ENCODE measurements around the gene PCBP3.
"Not testable (repeated sequence)": the region's sequence is repeated elsewhere in the genome, so short reads cannot be mapped to it uniquely, and the experiment has no call there.

- not testable (repeated sequence) for TF ChIP-seq NR2C2 (IDR thresholded peaks at IDR 0.05; ENCODE audit: borderline replicate concordance, control insufficient read depth, insufficient read length, low read depth); EED (IDR thresholded peaks at IDR 0.05; ENCODE audit: low read depth); KDM1A (IDR thresholded peaks at IDR 0.05; ENCODE audit: borderline replicate concordance); ZBED1 (IDR thresholded peaks at IDR 0.05; ENCODE audit: borderline replicate concordance); CTCF (IDR thresholded peaks at IDR 0.05 in 2 of 3, conservative IDR thresholded peaks at IDR 0.05 in 1 of 3; ENCODE audit: control insufficient read depth in 2 of 3, extremely low read depth in 1 of 3, insufficient read depth in 1 of 3, low read depth in 3 of 3, low read length in 3 of 3); HDAC6 (IDR thresholded peaks at IDR 0.05; ENCODE audit: unreplicated experiment)
Measured at GRCh38 chr21:45975667-45976409, 332.3 kb downstream of the PCBP3 start.

Measured in GM12878 (cell line).